Ovary (tissue), 3 donors: Measurements from ENCODE around the gene TUBB4B.

Experiments used
- CTCF ChIP-seq, 3 donors: fragments of 450-650 bp in 2 of 3; fragments of 200-600 bp in 1 of 3; IDR thresholded peaks; one replicate each; pipeline versions ENCODE4 v1.5.1 to v1.8.0; 2016 to 2022; ENCODE audit warnings: antibody characterized with exemption in 3 of 3, mild to moderate bottlenecking in 1 of 3
- POLR2A ChIP-seq: fragments of 450-650 bp; IDR thresholded peaks from one replicate; pipeline ENCODE4 v1.6.1; 2017; ENCODE audit warnings: antibody characterized with exemption, mild to moderate bottlenecking, moderate library complexity
- donor health status: DM: no; HTN: no; CAD: no.

GRCh38 chr9:137237759-137238726, 3.0 kb upstream of the TUBB4B start:
- TF ChIP-seq CTCF (IDR thresholded peaks at IDR 0.05) (no peak), POLR2A (no peak)
